ENCODE results near the gene OR6K3.
"Not testable (repeated sequence)": the region's sequence is repeated elsewhere in the genome, so short reads cannot be mapped to it uniquely, and the experiment has no call there.

Gene OR6K3

GRCh38 chr1:158720620-158721019 is at the start of gene OR6K3:
Gene OR6K3 (minus strand): TSS chr1:158720720. CDS start chr1:158718115, 2,605 bp downstream.
- DNase-seq (ENCODE audit: low spot score): no peak

GRCh38 chr1:158754420-158754819 is 33.9 kb upstream of the OR6K3 start, which contains the start of gene OR6K6:
Gene OR6K6 (plus strand): TSS chr1:158754720. CDS start chr1:158754888, 168 bp downstream.
- no peak for DNase-seq (ENCODE audit: low spot score)

GRCh38 chr1:158752155-158752712 is 31.7 kb upstream of the OR6K3 start:
- DNase-seq (ENCODE audit: low spot score): no peak

- no peak for DNase-seq (ENCODE audit: low spot score)
Observed at GRCh38 chr1:158735848-158736247, 15.3 kb upstream of the OR6K3 start.

- DNase-seq (ENCODE audit: low spot score): no peak
Observed at GRCh38 chr1:158732524-158732923, 12.0 kb upstream of the OR6K3 start.

- DNase-seq (ENCODE audit: low spot score): no peak
Observed at GRCh38 chr1:158731707-158732106, 11.2 kb upstream of the OR6K3 start.

GRCh38 chr1:158730453-158730852 is 9.9 kb upstream of the OR6K3 start:
- no peak for DNase-seq (ENCODE audit: low spot score)

GRCh38 chr1:158728510-158729225 is 8.1 kb upstream of the OR6K3 start:
- DNase-seq (ENCODE audit: low spot score): no peak

- no peak for DNase-seq (ENCODE audit: low spot score)
Observed at GRCh38 chr1:158724442-158724841, 3.9 kb upstream of the OR6K3 start.

- no peak for DNase-seq (ENCODE audit: low spot score)
Observed at GRCh38 chr1:158719664-158720063, 856 bp downstream of the OR6K3 start.

- DNase-seq (ENCODE audit: low spot score): no peak
Observed at GRCh38 chr1:158717344-158717743, 3.2 kb downstream of the OR6K3 start.

GRCh38 chr1:158716335-158716734 is 4.2 kb downstream of the OR6K3 start:
- no peak for DNase-seq (ENCODE audit: low spot score)

GRCh38 chr1:158714754-158715153 is 5.8 kb downstream of the OR6K3 start:
- no peak for DNase-seq (ENCODE audit: low spot score)

GRCh38 chr1:158711098-158711497 is 9.4 kb downstream of the OR6K3 start:
- DNase-seq (ENCODE audit: low spot score): no peak

GRCh38 chr1:158706096-158706495 is 14.4 kb downstream of the OR6K3 start:
- no peak for DNase-seq (ENCODE audit: low spot score)

GRCh38 chr1:158700552-158700951 is 20.0 kb downstream of the OR6K3 start, which contains the start of gene OR6K2:
Gene OR6K2 (minus strand): TSS chr1:158700652. CDS start chr1:158700652, 0 bp downstream.
- no peak for DNase-seq (ENCODE audit: low spot score)

GRCh38 chr1:158694596-158694995 is 25.9 kb downstream of the OR6K3 start:
- no peak for DNase-seq (ENCODE audit: low spot score)

- no peak for DNase-seq (ENCODE audit: low spot score)
Observed at GRCh38 chr1:158692356-158692755, 28.2 kb downstream of the OR6K3 start.

- no peak for DNase-seq (ENCODE audit: low spot score)
Observed at GRCh38 chr1:158691907-158692306, 28.6 kb downstream of the OR6K3 start.

- not testable (repeated sequence) for DNase-seq (ENCODE audit: low spot score)
Observed at GRCh38 chr1:158691149-158691548, 29.4 kb downstream of the OR6K3 start.

GRCh38 chr1:158689875-158690274 is 30.6 kb downstream of the OR6K3 start:
- no peak for DNase-seq (ENCODE audit: low spot score)

GRCh38 chr1:158689110-158689509 is 31.4 kb downstream of the OR6K3 start:
- no peak for DNase-seq (ENCODE audit: low spot score)

GRCh38 chr1:158688343-158688742 is 32.2 kb downstream of the OR6K3 start:
- not testable (repeated sequence) for DNase-seq (ENCODE audit: low spot score)

GRCh38 chr1:158687037-158687436 is 33.5 kb downstream of the OR6K3 start:
- no peak for DNase-seq (ENCODE audit: low spot score)

All from cerebellar cortex (tissue), 1 donor.